HK-2 (cell line): ENCODE measurements around the gene GPR17.

Experiments used
- DNase-seq: peaks from one replicate; pipeline ENCODE4 v3.0.0-alpha.2; 2018; ENCODE audit not compliant: unreplicated experiment

The GPR17 gene

GRCh38 chr2:127654084-127654837, 8.3 kb downstream of the GPR17 start:
- no peak for DNase-seq

DNA sequence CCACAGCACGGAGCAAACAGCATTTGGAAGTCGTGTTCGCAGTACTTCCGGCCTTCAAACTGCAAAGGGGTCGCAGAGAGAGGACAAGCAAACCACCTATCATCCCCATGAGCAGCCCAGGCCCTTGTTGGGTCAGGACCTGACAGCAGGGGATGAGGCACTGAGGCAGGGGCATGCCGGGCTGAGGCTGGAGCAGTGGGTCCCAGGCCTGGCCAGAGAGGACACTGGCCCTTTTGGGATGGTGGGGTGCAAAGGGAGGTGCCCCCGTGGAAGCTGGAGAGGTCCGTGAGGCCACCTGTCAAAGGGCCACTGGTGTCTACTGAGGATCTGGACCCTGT, 8.9 kb downstream of the GPR17 start:
- no peak for DNase-seq

- no peak for DNase-seq
Measured at GRCh38 chr2:127655209-127656073, 9.5 kb downstream of the GPR17 start.

- no peak for DNase-seq
Measured at GRCh38 chr2:127656569-127657231, 10.7 kb downstream of the GPR17 start.

GRCh38 chr2:127657232-127657595, 11.3 kb downstream of the GPR17 start:
- DNase-seq = no peak

- no peak for DNase-seq
Measured at GRCh38 chr2:127658146-127658545, 12.2 kb downstream of the GPR17 start.

- no peak for DNase-seq
Measured at GRCh38 chr2:127658641-127659407, 12.9 kb downstream of the GPR17 start.

GRCh38 chr2:127659408-127660290, 13.7 kb downstream of the GPR17 start:
- DNase-seq = no peak

DNA sequence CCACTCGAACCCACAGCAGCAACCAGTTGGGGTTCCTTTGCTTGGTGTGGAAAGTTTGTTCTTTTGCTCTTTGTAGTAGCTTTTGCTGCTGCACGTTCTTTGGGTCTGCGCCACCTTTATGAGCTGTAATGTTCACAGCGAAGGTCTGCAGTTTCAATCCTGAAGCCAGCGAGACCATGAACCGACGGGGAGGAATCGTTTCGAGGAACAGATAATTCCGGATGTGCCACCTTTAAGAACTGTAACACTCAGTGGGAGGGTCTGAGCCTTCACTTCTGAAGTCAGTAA, 14.3 kb downstream of the GPR17 start:
- DNase-seq = no peak

DNA sequence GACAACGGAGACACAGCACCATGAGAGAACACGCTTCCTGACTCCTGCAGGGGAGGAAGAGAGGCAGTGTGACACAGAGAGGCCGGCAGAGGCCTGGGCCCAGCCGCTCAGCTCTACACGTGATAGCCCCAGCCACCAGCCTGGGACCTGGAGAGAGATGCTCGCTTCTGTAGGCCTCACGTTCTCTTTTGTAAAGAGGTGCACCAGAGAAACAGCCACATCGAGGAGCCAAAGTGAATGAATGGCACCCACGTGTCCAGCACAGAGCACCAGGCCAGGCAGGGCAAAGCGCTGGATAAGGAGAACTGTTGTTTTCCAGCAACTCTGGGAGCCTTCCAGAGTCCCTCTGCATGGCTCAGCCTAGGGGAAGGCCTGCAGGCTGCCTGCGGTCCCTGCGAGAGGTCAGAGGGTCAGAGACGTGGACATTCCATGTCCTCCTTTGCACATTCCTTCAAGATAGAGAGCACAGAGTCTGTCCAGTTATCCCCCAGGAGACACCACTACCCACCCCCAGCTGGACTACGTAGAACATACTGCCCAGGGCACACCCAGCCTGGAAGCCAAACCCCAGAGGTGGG, 15.2 kb downstream of the GPR17 start:
- no peak for DNase-seq

- no peak for DNase-seq
Measured at GRCh38 chr2:127661949-127662510, 16.1 kb downstream of the GPR17 start.

- no peak for DNase-seq
Measured at GRCh38 chr2:127662937-127663565, 17.1 kb downstream of the GPR17 start.

GRCh38 chr2:127663566-127664064, 17.7 kb downstream of the GPR17 start:
- no peak for DNase-seq

DNA sequence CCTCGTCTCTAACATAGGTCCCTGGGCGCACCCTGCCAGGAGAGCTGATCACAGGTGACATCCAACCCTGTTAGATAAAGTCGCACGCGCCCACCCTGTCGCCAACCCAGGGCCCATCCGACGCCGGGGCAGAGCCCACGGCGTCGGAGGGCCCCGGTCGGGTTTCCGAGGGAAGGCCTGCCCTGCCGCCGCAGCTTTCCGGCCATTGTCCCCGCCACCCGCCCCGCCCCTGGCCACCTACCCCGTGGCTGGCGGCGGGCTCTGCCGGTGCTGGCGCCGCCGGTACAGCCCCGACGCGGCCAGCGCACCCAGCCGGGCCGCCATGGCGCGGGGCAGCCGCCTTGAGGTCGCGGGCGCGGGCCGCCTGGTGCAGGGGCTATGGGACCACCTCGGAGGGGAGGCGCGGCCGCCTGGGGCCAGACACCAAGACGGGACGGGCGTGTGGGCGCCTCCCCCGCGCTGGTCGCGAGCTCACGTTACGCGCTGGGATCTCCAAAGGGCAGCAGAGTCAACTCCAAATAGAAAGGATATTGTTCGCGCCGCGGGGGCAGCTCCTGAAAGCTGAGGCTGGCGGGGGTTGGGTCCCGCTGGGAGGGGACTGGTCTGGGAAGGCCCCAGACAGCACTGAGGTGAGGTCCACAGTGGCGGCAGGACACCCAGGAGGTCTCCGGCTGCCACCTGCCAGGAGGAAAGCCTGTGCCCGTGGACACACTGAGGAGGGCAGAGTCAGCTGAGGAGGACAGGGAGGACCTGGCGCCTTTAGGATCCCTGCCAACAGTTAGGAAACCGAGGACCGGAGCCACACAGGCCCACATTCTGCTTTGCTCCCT, 18.3 kb downstream of the GPR17 start:
- no peak for DNase-seq

- no peak for DNase-seq
Measured at GRCh38 chr2:127664895-127665225, 18.9 kb downstream of the GPR17 start.

GRCh38 chr2:127665267-127665893, 19.4 kb downstream of the GPR17 start:
- DNase-seq = no peak

GRCh38 chr2:127669056-127669455, 23.1 kb downstream of the GPR17 start:
- no peak for DNase-seq
